Endothelial cell of umbilical vein (primary cell): ENCODE results near the gene TOR1A. TPM values are rescaled to one million over a fixed set of nuclear protein-coding genes. Genes with fewer than 3 reads are reported as not detected.

ENCODE experiments used
- BruUV-seq: library from RNA; stranded (reverse); fragments of 400-500 nt; replicated peaks from 2 replicates; lab custom pipeline; 2021; lab: Mats Ljungman, UMichigan
- CTCF ChIA-PET: fragments of 300-600, 350-600 bp; sonication (Branson Sonifier 250); formaldehyde crosslinking; loops from one replicate; lab custom pipeline; 2021; ENCODE audit warnings: antibody characterized with exemption, inconsistent platforms; lab: Charles Lee
- POLR2A ChIA-PET: fragments of 300-600, 350-600 bp; sonication (Branson Sonifier 250); formaldehyde crosslinking; loops from one replicate; lab custom pipeline; 2021; ENCODE audit warnings: antibody characterized with exemption, inconsistent platforms; lab: Charles Lee
- DNase-seq: peaks from one replicate; pipeline ENCODE4 v3.0.0-alpha.2; 2011; ENCODE audit warnings: low read depth, low spot score
- FAIRE-seq: peaks from 2 replicates; lab custom pipeline; 2011; peaks lifted over from hg19 to GRCh38; lab: Jason Lieb, UNC
- H2AFZ ChIP-seq: 2 replicates; pipeline ENCODE4 v1.6.0; 2012; ENCODE audit warnings: low read depth, low read length, control low read depth, inconsistent platforms
- H3K27ac ChIP-seq: 2 replicates; pipeline ENCODE4 v1.5.1; 2011; ENCODE audit warnings: low read depth, mild to moderate bottlenecking, control low read depth, low read length, moderate library complexity; ENCODE audit not compliant: insufficient read depth
- H3K27me3 ChIP-seq, 2 experiments: 2 replicates each; pipeline versions ENCODE4 v1.6.0 to v1.6.1; 2011; ENCODE audit warnings: low read length in 2 of 2, mixed read lengths in 1 of 2; ENCODE audit not compliant: control insufficient read depth in 2 of 2, insufficient read depth in 2 of 2
- H3K36me3 ChIP-seq, 2 experiments: 2 replicates in 1 of 2; 3 replicates in 1 of 2; pipeline ENCODE4 v1.5.1; 2011; ENCODE audit warnings: low read length in 2 of 2, mild to moderate bottlenecking in 1 of 2, moderate library complexity in 1 of 2; ENCODE audit not compliant: control insufficient read depth in 2 of 2, insufficient read depth in 2 of 2; ENCODE audit errors: extremely low read depth in 1 of 2
- H3K4me1 ChIP-seq: 3 replicates; pipeline ENCODE4 v1.5.1; 2011; ENCODE audit warnings: mild to moderate bottlenecking, low read length; ENCODE audit not compliant: control insufficient read depth, insufficient read depth; ENCODE audit errors: extremely low read depth
- H3K4me2 ChIP-seq: 2 replicates; pipeline ENCODE4 v1.6.1; 2011; ENCODE audit warnings: low read length, control low read depth, mixed read lengths; ENCODE audit not compliant: insufficient read depth
- H3K4me3 ChIP-seq, 3 experiments: fragments of 200-600 bp in 1 of 3; sonication (generic), shearing (Covaris generic) in 1 of 3; replicated peaks in 1 of 3; 2 replicates each; pipeline ENCODE4 v1.5.1; 2011 to 2016; ENCODE audit warnings: control low read depth in 3 of 3, low read length in 3 of 3, mild to moderate bottlenecking in 2 of 3, inconsistent platforms in 1 of 3, low read depth in 1 of 3, moderate library complexity in 1 of 3; ENCODE audit not compliant: insufficient read depth in 1 of 3
- H3K79me2 ChIP-seq: 2 replicates; pipeline ENCODE4 v1.6.0; 2012; ENCODE audit warnings: low read length, inconsistent platforms; ENCODE audit not compliant: control insufficient read depth, insufficient read depth
- H3K9ac ChIP-seq: replicated peaks from 2 replicates; pipeline ENCODE3; 2011; ENCODE audit warnings: low read length, control low read depth; ENCODE audit not compliant: insufficient read depth; ENCODE audit errors: extremely low read depth
- H3K9me1 ChIP-seq: replicated peaks from 3 replicates; pipeline ENCODE4 v1.6.0; 2011; ENCODE audit warnings: mild to moderate bottlenecking, low read length; ENCODE audit not compliant: control insufficient read depth, insufficient read depth; ENCODE audit errors: extremely low read depth
- H3K9me3 ChIP-seq: replicated peaks from 2 replicates; pipeline ENCODE4 v1.5.1; 2012; ENCODE audit warnings: low read length, inconsistent platforms; ENCODE audit not compliant: control insufficient read depth, insufficient read depth
- H4K20me1 ChIP-seq: replicated peaks from 2 replicates; pipeline ENCODE3; 2011; ENCODE audit warnings: mild to moderate bottlenecking, low read length; ENCODE audit not compliant: control insufficient read depth, insufficient read depth; ENCODE audit errors: extremely low read depth
- EZH2 ChIP-seq: IDR thresholded peaks from 2 replicates; pipeline ENCODE4 v1.6.1; 2012; ENCODE audit warnings: borderline replicate concordance, low read depth, mild to moderate bottlenecking, moderate library complexity, low read length, inconsistent platforms; ENCODE audit not compliant: severe bottlenecking
- FOS ChIP-seq: IDR thresholded peaks from 2 replicates; pipeline ENCODE4 v1.6.1; 2011; ENCODE audit warnings: mild to moderate bottlenecking, low read length, moderate library complexity, borderline replicate concordance; ENCODE audit not compliant: insufficient read depth
- GATA2 ChIP-seq: IDR thresholded peaks from 2 replicates; pipeline ENCODE4 v1.7.0; 2011; ENCODE audit warnings: low read depth, mild to moderate bottlenecking, moderate library complexity, mixed read lengths, low read length; ENCODE audit not compliant: insufficient read length, insufficient read depth
- JUN ChIP-seq: IDR thresholded peaks from 2 replicates; pipeline ENCODE4 v1.6.1; 2011; ENCODE audit warnings: borderline replicate concordance, low read depth; ENCODE audit not compliant: insufficient read length, insufficient read depth
- MYC ChIP-seq: IDR thresholded peaks from one replicate; pipeline ENCODE4 v1.6.1; 2011; ENCODE audit warnings: mild to moderate bottlenecking, low read depth, low read length
- POLR2A ChIP-seq: IDR thresholded peaks from 2 replicates; pipeline ENCODE4 v1.6.1; 2012; ENCODE audit warnings: low read depth, mild to moderate bottlenecking, control low read depth, low read length
- POLR2AphosphoS5 ChIP-seq: IDR thresholded peaks from 2 replicates; pipeline ENCODE4 v1.6.1; 2012; ENCODE audit warnings: low read depth, mild to moderate bottlenecking, control low read depth, low read length, moderate library complexity; ENCODE audit not compliant: insufficient read depth
- dilution Hi-C: fragments of 300-500 bp; cut with MboI; formaldehyde crosslinking; loops from one replicate; pipeline ENCODE4 v1.15.0; 2019; ENCODE audit warnings: low sequenced_read_pairs; ENCODE audit not compliant: extremely low pct_ligation_motif_present
- intact Hi-C: fragments of 100-400 bp; cut with micrococcal nuclease; formaldehyde crosslinking; loops from one replicate; pipeline ENCODE4 v1.10.0; 2022
- polyA plus RNA-seq, 4 experiments: library from polyadenylated mRNA; depleted of rRNA in 3 of 4; stranded (reverse) in 3 of 4; unstranded in 1 of 4; fragments of >200 nt; gene quantifications; 2 replicates each; pipeline versions ENCODE4 v1.2.1 to v1.2.3, GENCODE V29; 2011 to 2012; ENCODE audit warnings: missing spikeins in 1 of 4
- total RNA-seq: library from RNA; stranded (reverse); gene quantifications from 2 replicates; pipeline ENCODE4 v1.2.3, GENCODE V29; 2021
- TF ChIP-seq, protein P1 (sequence below): IDR thresholded peaks from 2 replicates; pipeline ENCODE4 v1.6.1; 2011; ENCODE audit not compliant: insufficient read depth, insufficient read length
- TF ChIP-seq, protein P2 (sequence below), 2 donors: IDR thresholded peaks; 1 replicate in 1 of 2; 2 replicates in 1 of 2; pipeline ENCODE4 v1.5.1; 2011; ENCODE audit warnings: low read length in 2 of 2, mild to moderate bottlenecking in 2 of 2, moderate library complexity in 2 of 2, control low read depth in 1 of 2, inconsistent platforms in 1 of 2, low read depth in 1 of 2; ENCODE audit not compliant: insufficient read depth in 1 of 2; ENCODE audit errors: extremely low read depth in 1 of 2

Gene TOR1A
- total and polyA plus RNA-seq, 2 donors (not counting 3 experiments of a cell fraction or from before 2014, with no cell fraction given) = 57.8 to 89.8 TPM

DNA sequence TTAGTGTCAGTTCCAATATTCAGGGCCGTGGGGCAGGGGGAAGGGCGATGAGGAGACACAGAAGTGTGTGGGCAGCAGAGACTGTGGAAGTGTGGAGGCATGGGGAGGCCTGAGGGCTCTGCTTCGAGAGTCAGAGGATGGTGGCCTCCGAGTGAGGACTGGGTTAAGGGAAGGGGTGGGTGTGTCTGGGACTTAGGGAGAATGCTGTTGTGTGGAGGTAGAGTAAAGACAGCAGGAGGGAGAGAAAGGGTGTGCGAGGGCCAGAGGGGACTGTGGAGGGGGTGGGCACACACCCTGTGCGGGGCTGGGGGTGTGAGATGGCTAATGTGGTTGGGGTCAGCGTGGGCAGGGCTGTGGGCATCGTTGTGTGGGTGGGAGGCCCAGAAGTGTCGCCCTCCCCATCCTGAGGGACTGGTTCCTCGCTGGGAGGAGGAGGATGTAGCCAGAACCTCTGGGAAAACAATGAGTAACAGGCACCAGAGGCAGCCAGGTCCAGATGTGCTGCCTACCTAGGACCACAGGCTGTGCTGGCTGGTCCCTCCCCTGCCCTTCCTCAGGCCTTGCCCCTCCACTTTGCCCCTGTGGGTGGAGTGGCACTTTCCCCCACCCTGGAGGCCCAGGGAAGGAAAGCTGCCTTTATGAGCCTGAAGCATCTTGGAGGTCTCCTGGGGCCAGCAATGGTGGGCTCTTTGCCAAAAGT, 15.5 kb upstream of the TOR1A start:
- POLR2A ChIA-PET = no interaction called here

More for the DNA sequence above, 15.5 kb upstream of the TOR1A start:
- no peak overlapping the region for H3K9ac ChIP-seq
- no peaks in the 10 kb centered on the region for H3K9me1 ChIP-seq
- CTCF ChIA-PET = interaction anchor here (0.9 kb wide), 3 partner anchors 9 to 197 kb away, joined by 3 to 5 read pairs (median 3); partner anchors contain the start of gene ASB6
- no peaks in the 10 kb centered on the region for H4K20me1 ChIP-seq
- no peak overlapping the region for H3K27ac ChIP-seq
- TF ChIP-seq, protein P1, sequence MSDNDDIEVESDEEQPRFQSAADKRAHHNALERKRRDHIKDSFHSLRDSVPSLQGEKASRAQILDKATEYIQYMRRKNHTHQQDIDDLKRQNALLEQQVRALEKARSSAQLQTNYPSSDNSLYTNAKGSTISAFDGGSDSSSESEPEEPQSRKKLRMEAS = no peak
- no peak for TF ChIP-seq MYC
- TF ChIP-seq POLR2A = no peak
- no peak for TF ChIP-seq POLR2AphosphoS5
- TF ChIP-seq FOS = no peak
- TF ChIP-seq JUN = no peak
- TF ChIP-seq EZH2 = no peak
- TF ChIP-seq GATA2 = no peak
- TF ChIP-seq, protein P2, sequence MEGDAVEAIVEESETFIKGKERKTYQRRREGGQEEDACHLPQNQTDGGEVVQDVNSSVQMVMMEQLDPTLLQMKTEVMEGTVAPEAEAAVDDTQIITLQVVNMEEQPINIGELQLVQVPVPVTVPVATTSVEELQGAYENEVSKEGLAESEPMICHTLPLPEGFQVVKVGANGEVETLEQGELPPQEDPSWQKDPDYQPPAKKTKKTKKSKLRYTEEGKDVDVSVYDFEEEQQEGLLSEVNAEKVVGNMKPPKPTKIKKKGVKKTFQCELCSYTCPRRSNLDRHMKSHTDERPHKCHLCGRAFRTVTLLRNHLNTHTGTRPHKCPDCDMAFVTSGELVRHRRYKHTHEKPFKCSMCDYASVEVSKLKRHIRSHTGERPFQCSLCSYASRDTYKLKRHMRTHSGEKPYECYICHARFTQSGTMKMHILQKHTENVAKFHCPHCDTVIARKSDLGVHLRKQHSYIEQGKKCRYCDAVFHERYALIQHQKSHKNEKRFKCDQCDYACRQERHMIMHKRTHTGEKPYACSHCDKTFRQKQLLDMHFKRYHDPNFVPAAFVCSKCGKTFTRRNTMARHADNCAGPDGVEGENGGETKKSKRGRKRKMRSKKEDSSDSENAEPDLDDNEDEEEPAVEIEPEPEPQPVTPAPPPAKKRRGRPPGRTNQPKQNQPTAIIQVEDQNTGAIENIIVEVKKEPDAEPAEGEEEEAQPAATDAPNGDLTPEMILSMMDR (IDR thresholded peaks at IDR 0.05; ENCODE audit: extremely low read depth in 1 of 2, insufficient read depth in 1 of 2, low read depth in 1 of 2, low read length in 2 of 2) = no peak
- dilution Hi-C loops (no loop called here), intact Hi-C loops (loop anchor here (5.0 kb wide), 1 partner anchor 258 kb away; no protein-coding TSS in a partner anchor)
- no peaks in the 10 kb centered on the region for H3K36me3 ChIP-seq
- FAIRE-seq (no peak), DNase-seq (no peak)
- no peak overlapping the region for H3K4me2 ChIP-seq
- H3K79me2 ChIP-seq = peaks cover 4% of the 10 kb centered on the region
- no peak overlapping the region for H2AFZ ChIP-seq
- H3K4me1 ChIP-seq = peaks cover 12% of the 10 kb centered on the region
- BruUV-seq = no TSS peak
- no peaks in the 10 kb centered on the region for H3K27me3 ChIP-seq
- H3K4me3 ChIP-seq = no peak overlapping the region
- no peaks in the 10 kb centered on the region for H3K9me3 ChIP-seq
